HL-60 (cell line): ENCODE data around the gene PIK3R3.

Experiments
- DNase-seq, 2 experiments: peaks; one replicate each; pipeline ENCODE4 v3.0.0-alpha.2; 2010 to 2020; ENCODE audit warnings: low read depth in 1 of 2, low spot score in 1 of 2
- H3K27ac ChIP-seq: fragments of 250-450 bp; sonication (Bioruptor Pico); replicated peaks from 2 replicates; pipeline ENCODE4 v1.5.1; 2020; ENCODE audit warnings: mild to moderate bottlenecking, moderate library complexity
- H3K27me3 ChIP-seq: fragments of 250-450 bp; sonication (Bioruptor Pico); 2 replicates; pipeline ENCODE4 v1.5.1; 2021; ENCODE audit warnings: mild to moderate bottlenecking, moderate library complexity; ENCODE audit not compliant: insufficient read depth, poor library complexity, severe bottlenecking
- H3K4me3 ChIP-seq: replicated peaks from 2 replicates; pipeline ENCODE4 v1.5.1; 2011; ENCODE audit warnings: mild to moderate bottlenecking, control low read depth, low read length; ENCODE audit not compliant: insufficient read depth
- GABPA ChIP-seq: IDR thresholded peaks from 2 replicates; pipeline ENCODE4 v1.6.1; 2012; ENCODE audit warnings: low read depth
- POLR2AphosphoS5 ChIP-seq: IDR thresholded peaks from 2 replicates; pipeline ENCODE4 v1.6.1; 2012; ENCODE audit warnings: low read depth
- SPI1 ChIP-seq: IDR thresholded peaks from 2 replicates; pipeline ENCODE4 v1.6.1; 2012; ENCODE audit warnings: low read depth, mild to moderate bottlenecking, borderline replicate concordance
- TF ChIP-seq, protein P1 (sequence below): IDR thresholded peaks from 2 replicates; pipeline ENCODE4 v1.6.1; 2012; ENCODE audit warnings: low read depth; ENCODE audit not compliant: insufficient replicate concordance
- TF ChIP-seq, protein P2 (sequence below): IDR thresholded peaks from one replicate; pipeline ENCODE4 v1.5.1; 2011; ENCODE audit warnings: low read length, control low read depth, inconsistent platforms; ENCODE audit not compliant: insufficient read depth

Gene PIK3R3

DNA sequence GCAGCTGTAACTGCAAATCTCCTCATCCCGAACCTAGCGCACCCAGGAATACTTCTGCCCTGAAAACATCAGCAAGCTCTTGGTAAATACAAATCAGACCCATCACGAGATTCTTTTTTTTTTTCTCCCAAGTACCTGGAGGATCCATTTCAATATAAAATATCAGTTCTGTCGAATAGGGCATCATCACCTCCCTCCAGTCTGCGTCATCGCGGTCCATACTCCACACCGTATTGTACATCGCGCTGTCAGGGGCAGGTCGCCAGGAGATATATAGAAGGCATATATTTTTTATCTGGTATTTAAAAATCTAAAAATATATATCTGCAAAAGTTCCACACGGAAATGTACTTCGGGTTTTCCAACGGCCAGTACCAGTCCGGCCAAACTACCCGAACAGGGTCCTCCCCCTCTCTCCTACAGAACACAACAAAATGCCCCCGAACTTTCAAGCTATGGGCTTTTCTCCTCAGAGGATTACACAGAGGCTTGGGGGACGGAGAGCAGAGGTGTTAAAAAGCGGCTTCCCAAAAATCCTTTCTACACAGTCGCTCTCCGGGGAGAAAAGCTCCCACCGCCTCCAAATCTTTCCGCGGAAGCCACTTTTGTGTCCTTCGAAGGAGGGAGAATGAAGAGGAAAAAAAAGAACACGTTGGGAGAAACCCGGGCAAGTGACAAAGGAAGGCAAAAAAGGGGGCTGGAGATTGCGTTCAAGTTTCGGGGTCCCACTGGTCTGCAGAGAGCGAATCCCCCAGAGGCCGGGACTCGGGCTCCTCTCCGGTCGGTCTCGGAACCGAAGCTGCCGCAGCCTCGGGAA lies 509 bp downstream of the PIK3R3 start:
- H3K27ac ChIP-seq = peak overlapping the region; percentile 96
- peak overlapping the region; percentile 78 for H3K4me3 ChIP-seq
- DNase-seq = no peak

GRCh38 chr1:46131093-46131492 lies 1.3 kb downstream of the PIK3R3 start:
- DNase-seq = no peak
- H3K27ac ChIP-seq = no peak overlapping the region
- TF ChIP-seq, protein P1, sequence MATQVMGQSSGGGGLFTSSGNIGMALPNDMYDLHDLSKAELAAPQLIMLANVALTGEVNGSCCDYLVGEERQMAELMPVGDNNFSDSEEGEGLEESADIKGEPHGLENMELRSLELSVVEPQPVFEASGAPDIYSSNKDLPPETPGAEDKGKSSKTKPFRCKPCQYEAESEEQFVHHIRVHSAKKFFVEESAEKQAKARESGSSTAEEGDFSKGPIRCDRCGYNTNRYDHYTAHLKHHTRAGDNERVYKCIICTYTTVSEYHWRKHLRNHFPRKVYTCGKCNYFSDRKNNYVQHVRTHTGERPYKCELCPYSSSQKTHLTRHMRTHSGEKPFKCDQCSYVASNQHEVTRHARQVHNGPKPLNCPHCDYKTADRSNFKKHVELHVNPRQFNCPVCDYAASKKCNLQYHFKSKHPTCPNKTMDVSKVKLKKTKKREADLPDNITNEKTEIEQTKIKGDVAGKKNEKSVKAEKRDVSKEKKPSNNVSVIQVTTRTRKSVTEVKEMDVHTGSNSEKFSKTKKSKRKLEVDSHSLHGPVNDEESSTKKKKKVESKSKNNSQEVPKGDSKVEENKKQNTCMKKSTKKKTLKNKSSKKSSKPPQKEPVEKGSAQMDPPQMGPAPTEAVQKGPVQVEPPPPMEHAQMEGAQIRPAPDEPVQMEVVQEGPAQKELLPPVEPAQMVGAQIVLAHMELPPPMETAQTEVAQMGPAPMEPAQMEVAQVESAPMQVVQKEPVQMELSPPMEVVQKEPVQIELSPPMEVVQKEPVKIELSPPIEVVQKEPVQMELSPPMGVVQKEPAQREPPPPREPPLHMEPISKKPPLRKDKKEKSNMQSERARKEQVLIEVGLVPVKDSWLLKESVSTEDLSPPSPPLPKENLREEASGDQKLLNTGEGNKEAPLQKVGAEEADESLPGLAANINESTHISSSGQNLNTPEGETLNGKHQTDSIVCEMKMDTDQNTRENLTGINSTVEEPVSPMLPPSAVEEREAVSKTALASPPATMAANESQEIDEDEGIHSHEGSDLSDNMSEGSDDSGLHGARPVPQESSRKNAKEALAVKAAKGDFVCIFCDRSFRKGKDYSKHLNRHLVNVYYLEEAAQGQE = no peak
- TF ChIP-seq GABPA = no peak
- no peak for TF ChIP-seq SPI1
- TF ChIP-seq, protein P2, sequence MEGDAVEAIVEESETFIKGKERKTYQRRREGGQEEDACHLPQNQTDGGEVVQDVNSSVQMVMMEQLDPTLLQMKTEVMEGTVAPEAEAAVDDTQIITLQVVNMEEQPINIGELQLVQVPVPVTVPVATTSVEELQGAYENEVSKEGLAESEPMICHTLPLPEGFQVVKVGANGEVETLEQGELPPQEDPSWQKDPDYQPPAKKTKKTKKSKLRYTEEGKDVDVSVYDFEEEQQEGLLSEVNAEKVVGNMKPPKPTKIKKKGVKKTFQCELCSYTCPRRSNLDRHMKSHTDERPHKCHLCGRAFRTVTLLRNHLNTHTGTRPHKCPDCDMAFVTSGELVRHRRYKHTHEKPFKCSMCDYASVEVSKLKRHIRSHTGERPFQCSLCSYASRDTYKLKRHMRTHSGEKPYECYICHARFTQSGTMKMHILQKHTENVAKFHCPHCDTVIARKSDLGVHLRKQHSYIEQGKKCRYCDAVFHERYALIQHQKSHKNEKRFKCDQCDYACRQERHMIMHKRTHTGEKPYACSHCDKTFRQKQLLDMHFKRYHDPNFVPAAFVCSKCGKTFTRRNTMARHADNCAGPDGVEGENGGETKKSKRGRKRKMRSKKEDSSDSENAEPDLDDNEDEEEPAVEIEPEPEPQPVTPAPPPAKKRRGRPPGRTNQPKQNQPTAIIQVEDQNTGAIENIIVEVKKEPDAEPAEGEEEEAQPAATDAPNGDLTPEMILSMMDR = no peak
- no peak for TF ChIP-seq POLR2AphosphoS5
- H3K4me3 ChIP-seq = peak overlapping the region; percentile 6
- no peaks in the 10 kb centered on the region for H3K27me3 ChIP-seq

More for the DNA sequence above, 509 bp downstream of the PIK3R3 start:
- TF ChIP-seq, protein P2 = no peak
- TF ChIP-seq, protein P1 = no peak
- TF ChIP-seq POLR2AphosphoS5 (no peak), SPI1 (no peak), GABPA (no peak)
- H3K27me3 ChIP-seq = no peaks in the 10 kb centered on the region

- TF ChIP-seq POLR2AphosphoS5 = no peak
- TF ChIP-seq, protein P1 = no peak
- no peak for TF ChIP-seq GABPA
- TF ChIP-seq SPI1 = no peak
- TF ChIP-seq, protein P2 = no peak
- H3K27me3 ChIP-seq = no peaks in the 10 kb centered on the region
- H3K27ac ChIP-seq = no peak overlapping the region
- no peak overlapping the region for H3K4me3 ChIP-seq
- no peak for DNase-seq
Observed at GRCh38 chr1:46130606-46131005, 1.8 kb downstream of the PIK3R3 start.
